Type B pancreatic cell (in vitro differentiated cells): Measurements from ENCODE around the gene PEX14. TPM values are rescaled to one million over a fixed set of nuclear protein-coding genes. Genes with fewer than 3 reads are reported as not detected.

Source experiments
- DNase-seq: peaks from one replicate; pipeline ENCODE4 v3.0.0; 2021; ENCODE audit warnings: mixed read lengths; ENCODE audit not compliant: unreplicated experiment; ENCODE audit errors: extremely low spot score
- H3K27ac Mint-ChIP-seq: 2 replicates; pipeline ENCODE4 v1.8.0; 2021; ENCODE audit warnings: mild to moderate bottlenecking, mixed read lengths
- H3K27me3 Mint-ChIP-seq: 2 replicates; pipeline ENCODE4 v1.8.0; 2021; ENCODE audit warnings: mixed read lengths
- H3K36me3 Mint-ChIP-seq: 2 replicates; pipeline ENCODE4 v1.8.0; 2021; ENCODE audit warnings: mixed read lengths
- H3K4me1 Mint-ChIP-seq: one replicate; pipeline ENCODE4 v1.8.0; 2021; ENCODE audit warnings: mixed read lengths; ENCODE audit not compliant: unreplicated experiment
- H3K4me3 Mint-ChIP-seq: 2 replicates; pipeline ENCODE4 v1.8.0; 2021; ENCODE audit warnings: mild to moderate bottlenecking, mixed read lengths
- H3K9me3 Mint-ChIP-seq: 2 replicates; pipeline ENCODE4 v1.8.0; 2021; ENCODE audit warnings: mixed read lengths
- total RNA-seq: library from RNA; stranded (reverse); gene quantifications from 2 replicates; pipeline ENCODE4 v1.2.1, GENCODE V29; 2021; ENCODE audit warnings: low replicate concordance
- TF ChIP-seq, protein P1 (sequence below): fragments of 200-600 bp; sonication (generic); conservative IDR thresholded peaks from 2 replicates; pipeline ENCODE4 v1.5.0; 2021; ENCODE audit warnings: antibody characterized with exemption, mild to moderate bottlenecking

Gene PEX14
- total RNA-seq, 1 donor from 2014 or later, result 22.5 TPM

DNA sequence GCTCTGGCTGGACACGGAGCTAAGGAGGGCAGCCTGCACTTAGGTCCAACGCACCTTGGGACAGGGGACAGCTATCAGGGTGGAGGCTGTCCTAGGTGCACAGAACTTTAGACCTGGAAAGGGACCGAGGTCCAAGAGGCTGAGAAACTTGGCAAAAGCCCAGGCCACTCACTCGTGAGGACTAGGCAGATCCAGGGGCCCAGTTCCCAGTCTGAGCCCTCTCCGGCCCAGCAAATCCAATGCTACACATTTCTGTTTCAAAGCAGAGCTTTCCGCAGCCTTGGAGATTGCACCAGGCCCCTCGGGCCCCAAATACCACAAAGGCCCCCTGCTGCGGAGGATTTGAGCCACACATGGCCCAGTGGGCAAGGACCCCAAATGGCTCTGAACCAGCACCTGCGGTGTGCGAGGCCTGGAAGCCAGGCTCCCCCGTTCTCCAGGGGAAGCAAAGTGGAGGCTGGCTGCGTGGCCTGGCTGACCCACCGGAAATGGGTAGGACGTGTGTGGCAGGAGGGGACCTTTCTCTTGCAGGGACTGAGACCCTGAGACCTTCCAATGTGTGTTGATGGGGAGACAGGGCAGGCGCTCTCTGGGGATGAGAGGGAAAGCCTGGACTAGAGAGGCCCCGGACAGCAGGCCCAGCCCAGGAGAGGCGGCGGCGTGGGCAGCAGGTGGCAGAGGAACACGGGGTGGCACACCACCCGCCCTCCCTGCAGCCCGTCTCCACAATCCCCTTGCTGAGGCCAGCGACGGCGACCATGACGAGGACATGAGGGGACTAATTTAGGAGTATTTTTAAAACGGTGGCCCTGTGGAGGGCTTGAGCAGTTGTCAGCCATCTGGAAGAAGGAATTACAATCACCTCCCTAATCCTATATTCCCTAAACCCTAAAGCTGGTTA, 203.0 kb downstream of the PEX14 start:
- no peaks in the 10 kb centered on the region for H3K36me3 Mint-ChIP-seq
- H3K27me3 Mint-ChIP-seq, result no peaks in the 10 kb centered on the region
- TF ChIP-seq, protein P1, sequence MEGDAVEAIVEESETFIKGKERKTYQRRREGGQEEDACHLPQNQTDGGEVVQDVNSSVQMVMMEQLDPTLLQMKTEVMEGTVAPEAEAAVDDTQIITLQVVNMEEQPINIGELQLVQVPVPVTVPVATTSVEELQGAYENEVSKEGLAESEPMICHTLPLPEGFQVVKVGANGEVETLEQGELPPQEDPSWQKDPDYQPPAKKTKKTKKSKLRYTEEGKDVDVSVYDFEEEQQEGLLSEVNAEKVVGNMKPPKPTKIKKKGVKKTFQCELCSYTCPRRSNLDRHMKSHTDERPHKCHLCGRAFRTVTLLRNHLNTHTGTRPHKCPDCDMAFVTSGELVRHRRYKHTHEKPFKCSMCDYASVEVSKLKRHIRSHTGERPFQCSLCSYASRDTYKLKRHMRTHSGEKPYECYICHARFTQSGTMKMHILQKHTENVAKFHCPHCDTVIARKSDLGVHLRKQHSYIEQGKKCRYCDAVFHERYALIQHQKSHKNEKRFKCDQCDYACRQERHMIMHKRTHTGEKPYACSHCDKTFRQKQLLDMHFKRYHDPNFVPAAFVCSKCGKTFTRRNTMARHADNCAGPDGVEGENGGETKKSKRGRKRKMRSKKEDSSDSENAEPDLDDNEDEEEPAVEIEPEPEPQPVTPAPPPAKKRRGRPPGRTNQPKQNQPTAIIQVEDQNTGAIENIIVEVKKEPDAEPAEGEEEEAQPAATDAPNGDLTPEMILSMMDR, result no peak
- peak overlapping the region; percentile 29 for H3K27ac Mint-ChIP-seq
- no peaks in the 10 kb centered on the region for H3K9me3 Mint-ChIP-seq
- H3K4me1 Mint-ChIP-seq, result peaks cover 59% of the 10 kb centered on the region
- no peak overlapping the region for H3K4me3 Mint-ChIP-seq
- no peak for DNase-seq

DNA sequence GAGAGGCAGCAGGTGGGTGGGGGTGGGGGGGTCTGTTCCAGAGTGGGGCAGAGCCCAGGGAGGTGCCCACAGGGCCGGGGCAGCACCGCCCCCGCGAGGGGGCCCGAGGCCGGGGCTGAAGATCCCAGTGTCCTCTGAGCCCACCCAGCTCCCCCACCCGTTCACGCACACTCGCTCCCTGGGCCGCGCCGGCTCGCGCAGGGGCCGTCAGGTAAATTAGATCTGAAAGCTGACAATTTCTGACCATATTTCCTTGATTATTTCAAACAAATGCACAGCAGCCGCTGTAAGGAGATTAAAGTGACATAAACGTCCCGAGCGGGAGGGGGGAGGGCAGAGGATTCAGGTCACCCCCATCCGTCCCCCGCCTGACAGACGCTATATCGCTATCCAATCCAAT, 203.7 kb downstream of the PEX14 start:
- DNase-seq, result no peak
- TF ChIP-seq, protein P1, result no peak
- Mint-ChIP-seq H3K27me3 (no peaks in the 10 kb centered on the region), H3K4me3 (no peak overlapping the region), H3K27ac (no peak overlapping the region), H3K9me3 (no peaks in the 10 kb centered on the region), H3K4me1 (peaks cover 60% of the 10 kb centered on the region), H3K36me3 (no peaks in the 10 kb centered on the region)

DNA sequence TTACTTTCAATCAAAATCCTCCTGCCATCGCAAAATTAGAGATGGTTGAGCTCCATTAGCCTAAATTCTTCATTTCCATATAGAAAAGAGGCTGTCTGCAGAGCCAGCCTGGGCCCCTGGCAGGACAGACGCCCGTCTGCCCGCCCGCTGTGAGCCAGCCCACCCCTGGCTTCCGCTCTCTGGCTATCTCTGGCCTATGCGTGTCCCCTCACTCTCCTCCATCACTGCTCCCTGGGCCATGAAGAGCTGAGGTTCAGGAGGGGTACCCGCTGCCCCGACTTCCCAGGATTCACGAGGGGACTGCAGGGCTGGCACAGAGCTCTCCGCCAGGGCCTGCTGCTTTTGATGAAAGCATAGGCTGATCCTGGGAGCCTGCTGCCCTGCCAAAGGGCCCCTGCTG, 204.1 kb downstream of the PEX14 start:
- H3K27me3 Mint-ChIP-seq, result no peaks in the 10 kb centered on the region

DNA sequence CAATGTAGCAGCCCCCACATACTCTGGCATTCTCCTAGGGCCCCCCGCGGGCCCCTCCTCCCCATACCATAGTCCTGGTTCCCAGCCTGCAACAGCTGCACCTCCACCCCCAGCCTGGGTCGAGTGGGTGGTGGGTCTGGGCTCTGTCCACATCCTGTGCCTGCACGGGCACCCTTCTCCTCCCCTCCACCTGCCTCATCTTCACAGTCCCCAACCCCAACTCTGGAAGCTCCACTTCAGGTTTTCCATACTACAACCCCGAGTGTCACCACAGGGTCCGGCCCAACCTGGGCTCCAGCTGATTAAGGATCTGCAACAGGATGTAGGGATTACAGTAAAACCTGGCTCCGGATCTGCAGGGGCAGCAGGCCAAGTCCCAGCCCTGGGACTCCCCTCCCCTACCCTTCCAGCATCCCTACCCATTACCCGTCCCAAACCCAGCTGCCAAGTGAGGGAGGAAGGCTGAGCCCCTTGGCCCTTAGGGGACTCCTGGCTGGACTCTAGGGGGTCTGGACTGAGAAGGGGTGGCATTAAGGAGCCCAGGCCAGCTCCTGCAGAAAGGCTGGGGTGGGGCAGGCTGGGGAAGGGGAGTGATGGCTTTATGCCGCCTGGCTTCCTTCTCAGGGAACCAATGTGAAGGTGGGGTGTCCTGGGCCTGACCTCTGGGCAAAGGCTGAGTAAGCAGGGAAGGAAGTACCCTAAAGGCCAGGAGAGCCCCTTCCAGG, 204.9 kb downstream of the PEX14 start:
- Mint-ChIP-seq H3K9me3 (no peaks in the 10 kb centered on the region), H3K27ac (peak overlapping the region; percentile 85), H3K4me3 (peak overlapping the region; percentile 45), H3K36me3 (no peaks in the 10 kb centered on the region), H3K4me1 (peaks cover 69% of the 10 kb centered on the region), H3K27me3 (no peaks in the 10 kb centered on the region)
- DNase-seq, result no peak
- TF ChIP-seq, protein P1, result no peak

More for the DNA sequence above, 204.1 kb downstream of the PEX14 start:
- Mint-ChIP-seq H3K4me1 (peaks cover 65% of the 10 kb centered on the region), H3K36me3 (no peaks in the 10 kb centered on the region), H3K9me3 (no peaks in the 10 kb centered on the region), H3K4me3 (no peak overlapping the region), H3K27ac (no peak overlapping the region)
- TF ChIP-seq, protein P1, result no peak
- DNase-seq, result no peak

Other genes starting within 250 kb of the PEX14 start
- gene PGD, start 75.9 kb upstream of the PEX14 start, total RNA-seq, result 294 and 366 TPM in 2 replicates
- gene CENPS, start 44.5 kb upstream of the PEX14 start, total RNA-seq, result 17.8 and 24.7 TPM in 2 replicates
- gene CORT, start 24.9 kb upstream of the PEX14 start, total RNA-seq, result not detected in 2 replicates
- gene DFFA, start 2.4 kb upstream of the PEX14 start, total RNA-seq, result 41.6 and 52.8 TPM in 2 replicates